HepG2 (cell line): ENCODE measurements around the gene LARP1. TPM values are rescaled to one million over a fixed set of nuclear protein-coding genes. Genes with fewer than 3 reads are reported as not detected.

Experiments
- PHB2 ChIP-seq: fragments of 450-650 bp; IDR thresholded peaks from 2 replicates; pipeline ENCODE4 v1.6.1; 2018; ENCODE audit not compliant: partially characterized antibody
- REST ChIP-seq, 2 experiments: IDR thresholded peaks; 2 replicates each; pipeline ENCODE4 v1.6.1; 2011 to 2012; ENCODE audit warnings: low read length in 2 of 2, borderline replicate concordance in 1 of 2, low read depth in 1 of 2, mild to moderate bottlenecking in 1 of 2, moderate library complexity in 1 of 2
- SMAD9 ChIP-seq: sonication (generic); formaldehyde crosslinking; IDR thresholded peaks from 2 replicates; pipeline ENCODE4 v1.5.1; 2020; ENCODE audit warnings: mild to moderate bottlenecking, missing genetic modification reagents
- ZHX2 ChIP-seq, 2 experiments: sonication (generic) in 1 of 2; formaldehyde crosslinking in 1 of 2; IDR thresholded peaks; 2 replicates each; pipeline versions ENCODE4 v1.6.1 to v1.9.0; 2014 to 2022; ENCODE audit warnings: antibody characterized with exemption in 1 of 2, borderline replicate concordance in 1 of 2, inconsistent platforms in 1 of 2, low read depth in 1 of 2, missing genetic modification reagents in 1 of 2
- ZMAT5 ChIP-seq: sonication (generic); formaldehyde crosslinking; IDR thresholded peaks from 2 replicates; pipeline ENCODE4 v1.5.0; 2020; ENCODE audit warnings: mild to moderate bottlenecking, low read depth, missing genetic modification reagents, borderline replicate concordance
- polyA plus RNA-seq, 8 experiments: library from polyadenylated mRNA; depleted of rRNA in 3 of 8; stranded (reverse) in 7 of 8; unstranded in 1 of 8; fragments of >200 nt; fragmentation: Illumina TruSeq in 4 of 8; extraction: Trizol in 4 of 8; gene quantifications; 2 replicates each; pipeline versions ENCODE4 v1.2.1 to v1.2.3, GENCODE V29; 2011 to 2016; ENCODE audit warnings: low read depth in 4 of 8, missing spikeins in 1 of 8, mixed read lengths in 1 of 8; ENCODE audit not compliant: insufficient read depth in 1 of 8
- total RNA-seq, 5 experiments: library from RNA; depleted of rRNA; stranded (reverse); fragments of >200 nt; fragmentation: Illumina TruSeq; extraction: Trizol; gene quantifications; 2 replicates each; pipeline ENCODE4 v1.2.3, GENCODE V29; 2016; ENCODE audit warnings: low read depth in 1 of 5
- TF ChIP-seq, protein P1 (sequence below): sonication (generic); formaldehyde crosslinking; IDR thresholded peaks from 2 replicates; pipeline ENCODE4 v1.9.0; 2021; ENCODE audit warnings: missing genetic modification reagents, borderline replicate concordance
- TF ChIP-seq, protein P2 (sequence below): sonication (generic); formaldehyde crosslinking; IDR thresholded peaks from 2 replicates; pipeline ENCODE4 v1.4.0; 2020; ENCODE audit warnings: low read depth, missing genetic modification reagents
- TF ChIP-seq, protein P3 (sequence below): sonication (generic); formaldehyde crosslinking; IDR thresholded peaks from 2 replicates; pipeline ENCODE4 v1.9.0; 2022; ENCODE audit warnings: missing genetic modification reagents, mild to moderate bottlenecking, borderline replicate concordance

The LARP1 gene
- total and polyA plus RNA-seq, 2 of the 13 experiments (the other 11 are each of a cell fraction or from before 2014, with no cell fraction given) = 45.2 to 61.4 TPM

- TF ChIP-seq ZMAT5 (CRISPR knock-in tag) = no peak
- TF ChIP-seq, protein P1, sequence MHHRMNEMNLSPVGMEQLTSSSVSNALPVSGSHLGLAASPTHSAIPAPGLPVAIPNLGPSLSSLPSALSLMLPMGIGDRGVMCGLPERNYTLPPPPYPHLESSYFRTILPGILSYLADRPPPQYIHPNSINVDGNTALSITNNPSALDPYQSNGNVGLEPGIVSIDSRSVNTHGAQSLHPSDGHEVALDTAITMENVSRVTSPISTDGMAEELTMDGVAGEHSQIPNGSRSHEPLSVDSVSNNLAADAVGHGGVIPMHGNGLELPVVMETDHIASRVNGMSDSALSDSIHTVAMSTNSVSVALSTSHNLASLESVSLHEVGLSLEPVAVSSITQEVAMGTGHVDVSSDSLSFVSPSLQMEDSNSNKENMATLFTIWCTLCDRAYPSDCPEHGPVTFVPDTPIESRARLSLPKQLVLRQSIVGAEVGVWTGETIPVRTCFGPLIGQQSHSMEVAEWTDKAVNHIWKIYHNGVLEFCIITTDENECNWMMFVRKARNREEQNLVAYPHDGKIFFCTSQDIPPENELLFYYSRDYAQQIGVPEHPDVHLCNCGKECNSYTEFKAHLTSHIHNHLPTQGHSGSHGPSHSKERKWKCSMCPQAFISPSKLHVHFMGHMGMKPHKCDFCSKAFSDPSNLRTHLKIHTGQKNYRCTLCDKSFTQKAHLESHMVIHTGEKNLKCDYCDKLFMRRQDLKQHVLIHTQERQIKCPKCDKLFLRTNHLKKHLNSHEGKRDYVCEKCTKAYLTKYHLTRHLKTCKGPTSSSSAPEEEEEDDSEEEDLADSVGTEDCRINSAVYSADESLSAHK = no peak
- TF ChIP-seq ZHX2 (IDR thresholded peaks at IDR 0.05; ENCODE audit: low read depth) = no peak
- TF ChIP-seq ZHX2 (CRISPR knock-in tag; IDR thresholded peaks at IDR 0.05; ENCODE audit: borderline replicate concordance) = no peak
- TF ChIP-seq REST (IDR thresholded peaks at IDR 0.05; ENCODE audit: borderline replicate concordance in 1 of 2, low read depth in 1 of 2, low read length in 2 of 2) = no peak
- TF ChIP-seq, protein P2, sequence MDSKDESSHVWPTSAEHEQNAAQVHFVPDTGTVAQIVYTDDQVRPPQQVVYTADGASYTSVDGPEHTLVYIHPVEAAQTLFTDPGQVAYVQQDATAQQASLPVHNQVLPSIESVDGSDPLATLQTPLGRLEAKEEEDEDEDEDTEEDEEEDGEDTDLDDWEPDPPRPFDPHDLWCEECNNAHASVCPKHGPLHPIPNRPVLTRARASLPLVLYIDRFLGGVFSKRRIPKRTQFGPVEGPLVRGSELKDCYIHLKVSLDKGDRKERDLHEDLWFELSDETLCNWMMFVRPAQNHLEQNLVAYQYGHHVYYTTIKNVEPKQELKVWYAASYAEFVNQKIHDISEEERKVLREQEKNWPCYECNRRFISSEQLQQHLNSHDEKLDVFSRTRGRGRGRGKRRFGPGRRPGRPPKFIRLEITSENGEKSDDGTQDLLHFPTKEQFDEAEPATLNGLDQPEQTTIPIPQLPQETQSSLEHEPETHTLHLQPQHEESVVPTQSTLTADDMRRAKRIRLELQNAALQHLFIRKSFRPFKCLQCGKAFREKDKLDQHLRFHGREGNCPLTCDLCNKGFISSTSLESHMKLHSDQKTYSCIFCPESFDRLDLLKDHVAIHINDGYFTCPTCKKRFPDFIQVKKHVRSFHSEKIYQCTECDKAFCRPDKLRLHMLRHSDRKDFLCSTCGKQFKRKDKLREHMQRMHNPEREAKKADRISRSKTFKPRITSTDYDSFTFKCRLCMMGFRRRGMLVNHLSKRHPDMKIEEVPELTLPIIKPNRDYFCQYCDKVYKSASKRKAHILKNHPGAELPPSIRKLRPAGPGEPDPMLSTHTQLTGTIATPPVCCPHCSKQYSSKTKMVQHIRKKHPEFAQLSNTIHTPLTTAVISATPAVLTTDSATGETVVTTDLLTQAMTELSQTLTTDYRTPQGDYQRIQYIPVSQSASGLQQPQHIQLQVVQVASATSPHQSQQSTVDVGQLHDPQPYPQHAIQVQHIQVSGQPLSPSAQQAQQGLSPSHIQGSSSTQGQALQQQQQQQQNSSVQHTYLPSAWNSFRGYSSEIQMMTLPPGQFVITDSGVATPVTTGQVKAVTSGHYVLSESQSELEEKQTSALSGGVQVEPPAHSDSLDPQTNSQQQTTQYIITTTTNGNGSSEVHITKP (CRISPR knock-in tag) = no peak
- no peak for TF ChIP-seq SMAD9
- TF ChIP-seq PHB2 = no peak
- TF ChIP-seq, protein P3, sequence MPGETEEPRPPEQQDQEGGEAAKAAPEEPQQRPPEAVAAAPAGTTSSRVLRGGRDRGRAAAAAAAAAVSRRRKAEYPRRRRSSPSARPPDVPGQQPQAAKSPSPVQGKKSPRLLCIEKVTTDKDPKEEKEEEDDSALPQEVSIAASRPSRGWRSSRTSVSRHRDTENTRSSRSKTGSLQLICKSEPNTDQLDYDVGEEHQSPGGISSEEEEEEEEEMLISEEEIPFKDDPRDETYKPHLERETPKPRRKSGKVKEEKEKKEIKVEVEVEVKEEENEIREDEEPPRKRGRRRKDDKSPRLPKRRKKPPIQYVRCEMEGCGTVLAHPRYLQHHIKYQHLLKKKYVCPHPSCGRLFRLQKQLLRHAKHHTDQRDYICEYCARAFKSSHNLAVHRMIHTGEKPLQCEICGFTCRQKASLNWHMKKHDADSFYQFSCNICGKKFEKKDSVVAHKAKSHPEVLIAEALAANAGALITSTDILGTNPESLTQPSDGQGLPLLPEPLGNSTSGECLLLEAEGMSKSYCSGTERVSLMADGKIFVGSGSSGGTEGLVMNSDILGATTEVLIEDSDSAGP (CRISPR knock-in tag) = no peak
Measured at GRCh38 chr5:154728939-154729588, 26.1 kb upstream of the LARP1 start (continued).
